Effector memory CD4-positive, alpha-beta T cell (primary cell): ENCODE data around the gene XRN2.

ENCODE experiments used
- DNase-seq, 3 donors: peaks; one replicate each; pipeline ENCODE4 v3.0.0-alpha.2; 2020
- H3K27ac ChIP-seq: 2 replicates; pipeline ENCODE4 v1.7.0; 2013; ENCODE audit warnings: mild to moderate bottlenecking, low read length, moderate library complexity; ENCODE audit not compliant: insufficient read depth, poor library complexity, severe bottlenecking
- H3K27me3 ChIP-seq: replicated peaks from 2 replicates; pipeline ENCODE4 v1.7.0; 2013; ENCODE audit warnings: mild to moderate bottlenecking, low read length; ENCODE audit not compliant: insufficient read depth, control insufficient read depth, poor library complexity, severe bottlenecking
- H3K36me3 ChIP-seq: 2 replicates; pipeline ENCODE4 v1.7.0; 2013; ENCODE audit warnings: mild to moderate bottlenecking, low read length, moderate library complexity; ENCODE audit not compliant: control insufficient read depth, insufficient read depth
- H3K4me1 ChIP-seq: 2 replicates; pipeline ENCODE4 v1.7.0; 2013; ENCODE audit warnings: low read length, mild to moderate bottlenecking; ENCODE audit not compliant: control insufficient read depth, insufficient read depth, poor library complexity, severe bottlenecking
- H3K4me3 ChIP-seq: 2 replicates; pipeline ENCODE4 v1.7.0; 2013; ENCODE audit warnings: low read length, low read depth, mild to moderate bottlenecking; ENCODE audit not compliant: insufficient read depth, poor library complexity, severe bottlenecking
- H3K9me3 ChIP-seq: 2 replicates; pipeline ENCODE4 v1.7.0; 2013; ENCODE audit warnings: mild to moderate bottlenecking, low read length, moderate library complexity; ENCODE audit not compliant: control insufficient read depth

Gene XRN2

DNA sequence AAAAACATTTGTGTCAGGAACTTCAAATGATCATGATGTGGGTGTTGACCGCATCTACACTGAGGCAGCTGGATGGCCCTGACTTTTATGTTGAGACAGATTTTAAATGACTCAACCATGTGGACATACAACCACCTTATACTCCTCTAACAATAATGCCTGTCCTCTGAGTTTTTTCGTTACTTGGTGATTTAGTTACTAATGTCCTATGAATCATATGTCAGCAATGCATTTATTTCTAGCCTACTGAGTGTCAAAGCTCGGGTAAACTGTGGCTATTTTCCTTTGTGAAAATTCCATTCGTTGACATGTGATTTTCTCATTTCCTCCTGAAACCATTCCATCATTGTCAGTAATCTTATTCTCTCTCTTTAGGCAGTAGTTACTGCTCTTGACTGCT lies 133.1 kb downstream of the XRN2 start:
- no peak for DNase-seq
- Histone ChIP-seq H3K4me1 (no peaks in the 10 kb centered on the region), H3K9me3 (no peaks in the 10 kb centered on the region), H3K27ac (no peak overlapping the region), H3K36me3 (no peaks in the 10 kb centered on the region), H3K4me3 (no peak overlapping the region), H3K27me3 (peaks cover 3% of the 10 kb centered on the region)

DNA sequence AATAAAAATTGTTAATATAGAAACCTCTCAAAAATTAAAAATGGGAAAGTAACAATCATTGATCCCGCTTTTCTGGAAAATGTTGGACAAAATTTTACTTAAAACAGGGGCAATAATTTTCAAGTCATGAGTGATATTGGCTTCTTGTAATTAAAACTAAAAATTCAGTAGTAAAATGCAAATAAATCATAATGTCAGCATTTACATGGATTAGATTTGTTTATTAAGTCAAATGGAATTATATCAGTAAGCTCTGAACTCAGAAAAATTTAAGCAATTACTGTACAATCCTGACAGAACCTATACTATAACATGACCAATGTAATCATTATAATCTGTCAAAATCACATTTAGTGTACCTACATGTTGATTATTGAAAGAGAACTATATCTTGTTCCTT lies 134.1 kb downstream of the XRN2 start:
- no peak overlapping the region for H3K27ac ChIP-seq
- no peaks in the 10 kb centered on the region for H3K36me3 ChIP-seq
- H3K4me3 ChIP-seq, result no peak overlapping the region
- H3K27me3 ChIP-seq, result peaks cover 3% of the 10 kb centered on the region
- no peaks in the 10 kb centered on the region for H3K4me1 ChIP-seq
- DNase-seq, result no peak
- no peaks in the 10 kb centered on the region for H3K9me3 ChIP-seq

DNA sequence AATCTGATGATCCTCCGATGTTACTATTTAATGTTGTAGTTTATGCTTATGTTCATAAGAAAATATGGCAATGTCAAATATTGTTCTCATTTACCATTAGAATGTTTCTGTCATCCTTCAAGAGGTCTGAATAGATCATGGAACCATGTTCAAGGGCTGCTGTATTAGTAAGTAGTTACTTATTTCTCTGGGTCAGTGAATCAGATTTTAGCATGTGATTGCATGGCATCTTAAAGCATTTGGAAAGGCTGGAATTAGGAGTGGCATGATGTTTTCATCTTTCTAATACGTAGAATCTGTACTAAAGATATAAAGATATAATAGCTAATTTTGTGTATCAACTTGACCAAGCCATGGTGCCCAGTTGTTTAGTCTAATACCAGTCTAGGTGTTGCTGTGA lies 134.7 kb downstream of the XRN2 start:
- no peaks in the 10 kb centered on the region for H3K36me3 ChIP-seq
- no peaks in the 10 kb centered on the region for H3K4me1 ChIP-seq
- no peak overlapping the region for H3K27ac ChIP-seq
- H3K9me3 ChIP-seq, result no peaks in the 10 kb centered on the region
- peaks cover 3% of the 10 kb centered on the region for H3K27me3 ChIP-seq
- no peak for DNase-seq
- H3K4me3 ChIP-seq, result no peak overlapping the region
